Stimulated activated CD8-positive, alpha-beta memory T cell treated with anti-CD3 and anti-CD28 coated beads, Interleukin-15, amount 100 ng/mL, for 4 hours (primary cell): Measurements from ENCODE around the gene LBX2.
A peak's percentile ranks its signal among the peaks of the same experiment; 100 is the strongest.

Source experiments
- DNase-seq, 2 donors: peaks; one replicate each; pipeline ENCODE4 v3.0.0-alpha.2; 2020; ENCODE audit warnings: low read depth in 2 of 2

LBX2 gene

GRCh38 chr2:74499267-74499939, at the start of gene LBX2:
Gene LBX2 (minus strand): TSS chr2:74499603. CDS start chr2:74499537, 66 bp downstream.
- DNase-seq: no peak

DNA sequence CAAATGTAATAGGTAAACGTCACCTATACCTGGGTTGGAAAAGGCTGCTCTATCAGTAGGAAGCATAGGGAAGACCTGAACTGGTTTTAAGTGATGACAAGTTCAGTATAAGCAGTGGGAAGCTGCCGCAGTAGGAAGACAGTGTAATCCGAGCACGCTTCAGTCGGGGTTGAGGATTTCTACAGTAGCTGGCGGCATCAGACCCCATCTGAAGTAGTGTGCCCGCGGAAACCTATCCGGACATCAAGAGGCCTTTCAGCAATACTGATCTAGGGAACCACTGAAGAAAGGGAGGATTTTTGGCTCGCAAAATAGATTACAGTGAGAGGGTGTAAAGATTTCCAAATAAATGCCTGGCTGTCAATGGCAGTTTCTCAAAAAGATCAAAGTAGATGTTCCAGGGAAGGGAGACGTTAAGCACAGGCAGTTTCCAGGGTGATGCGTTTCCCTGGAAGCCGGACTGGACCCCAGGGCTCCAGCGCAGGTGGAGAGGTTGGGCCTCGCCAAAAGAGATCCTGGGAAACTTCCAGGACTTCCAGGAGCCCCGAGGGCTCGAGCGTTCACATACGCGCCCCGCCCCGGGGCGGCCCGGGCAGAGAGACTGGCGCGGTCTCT, 49.0 kb upstream of the LBX2 start:
- DNase-seq: no peak

- no peak for DNase-seq
These were observed 46.6 kb upstream of the LBX2 start for GRCh38 chr2:74546004-74546403.

DNA sequence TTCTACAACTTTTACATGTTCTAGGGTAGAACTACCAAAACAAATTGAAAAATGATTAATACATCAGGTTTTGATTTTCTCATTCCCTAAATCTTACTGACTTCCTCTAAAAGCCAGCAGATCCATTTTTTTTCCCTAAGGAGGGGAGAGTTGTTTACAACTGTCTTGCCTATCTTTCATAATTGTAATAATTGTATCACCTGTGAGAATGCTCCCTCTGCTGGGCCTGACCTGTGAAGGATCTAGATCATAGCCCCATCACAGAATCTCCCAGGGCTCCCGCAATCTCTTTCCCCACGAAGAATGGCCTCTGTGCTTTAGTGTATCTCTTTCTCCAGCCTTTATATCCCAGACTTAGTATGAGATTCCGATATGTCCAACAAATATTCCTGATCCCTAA, 45.2 kb upstream of the LBX2 start:
- DNase-seq: no peak

DNA sequence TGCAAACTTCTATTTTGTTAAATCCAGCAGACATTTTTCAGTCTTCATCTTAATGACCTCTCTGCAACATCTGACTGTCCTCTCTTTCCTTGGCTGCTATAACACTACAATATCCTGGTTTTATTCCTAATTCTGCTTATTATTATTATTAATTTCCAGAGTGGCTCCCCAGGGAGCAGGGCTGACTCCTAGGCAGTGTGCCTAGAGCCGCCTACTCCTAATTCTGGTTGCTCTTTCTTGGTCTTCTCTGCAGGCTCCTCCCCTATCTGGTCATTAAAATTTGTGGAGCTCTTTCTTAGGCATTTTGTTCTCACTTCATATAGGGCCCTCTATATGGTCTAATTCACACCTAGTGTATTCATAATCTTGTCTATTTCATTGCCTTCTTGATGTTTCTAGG, 43.6 kb upstream of the LBX2 start:
- DNase-seq: no peak

GRCh38 chr2:74540291-74540690, 40.9 kb upstream of the LBX2 start:
- no peak for DNase-seq

DNA sequence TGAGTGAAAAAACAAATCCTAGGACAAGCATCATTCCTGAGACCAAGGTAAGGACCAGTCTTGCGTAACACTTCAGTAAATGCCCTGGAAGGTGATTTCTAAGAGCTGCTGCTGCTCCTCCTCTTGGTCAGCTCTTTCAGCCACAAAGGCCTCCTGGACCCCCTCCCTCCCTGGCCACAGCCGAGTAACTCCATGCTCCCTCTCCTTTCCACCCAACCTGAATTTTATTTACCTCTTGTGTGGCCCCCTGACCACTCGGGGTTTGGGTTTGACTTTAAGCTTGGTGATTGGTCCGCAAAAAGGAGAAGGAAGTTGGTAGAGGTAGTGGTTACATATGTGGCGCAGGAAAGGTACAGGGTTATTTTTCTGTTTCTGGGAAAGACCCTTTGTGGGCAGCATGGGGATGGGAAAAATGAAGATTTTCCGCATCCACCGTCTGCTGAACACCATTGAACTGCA, 39.5 kb upstream of the LBX2 start:
- DNase-seq: no peak

DNA sequence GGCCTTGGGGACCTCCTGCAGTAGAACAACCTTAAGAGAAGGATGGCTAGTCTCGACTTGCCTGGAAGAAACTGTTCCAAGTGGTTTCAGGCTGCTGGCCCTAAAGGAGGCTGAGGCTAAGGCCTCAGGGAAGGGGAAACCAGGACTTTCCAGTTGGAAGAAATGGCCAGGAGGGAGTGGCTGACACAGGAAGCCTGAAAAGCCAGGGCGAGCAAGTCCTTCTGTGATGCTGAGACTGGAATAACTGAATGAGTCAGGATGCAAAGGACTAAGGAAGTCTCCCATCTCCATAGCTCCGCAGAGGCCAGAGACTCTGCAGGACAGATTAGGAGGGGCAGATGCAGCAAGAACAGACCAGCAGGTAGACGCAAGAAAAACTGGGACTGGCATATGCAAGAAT, 37.7 kb upstream of the LBX2 start:
- DNase-seq: no peak

DNA sequence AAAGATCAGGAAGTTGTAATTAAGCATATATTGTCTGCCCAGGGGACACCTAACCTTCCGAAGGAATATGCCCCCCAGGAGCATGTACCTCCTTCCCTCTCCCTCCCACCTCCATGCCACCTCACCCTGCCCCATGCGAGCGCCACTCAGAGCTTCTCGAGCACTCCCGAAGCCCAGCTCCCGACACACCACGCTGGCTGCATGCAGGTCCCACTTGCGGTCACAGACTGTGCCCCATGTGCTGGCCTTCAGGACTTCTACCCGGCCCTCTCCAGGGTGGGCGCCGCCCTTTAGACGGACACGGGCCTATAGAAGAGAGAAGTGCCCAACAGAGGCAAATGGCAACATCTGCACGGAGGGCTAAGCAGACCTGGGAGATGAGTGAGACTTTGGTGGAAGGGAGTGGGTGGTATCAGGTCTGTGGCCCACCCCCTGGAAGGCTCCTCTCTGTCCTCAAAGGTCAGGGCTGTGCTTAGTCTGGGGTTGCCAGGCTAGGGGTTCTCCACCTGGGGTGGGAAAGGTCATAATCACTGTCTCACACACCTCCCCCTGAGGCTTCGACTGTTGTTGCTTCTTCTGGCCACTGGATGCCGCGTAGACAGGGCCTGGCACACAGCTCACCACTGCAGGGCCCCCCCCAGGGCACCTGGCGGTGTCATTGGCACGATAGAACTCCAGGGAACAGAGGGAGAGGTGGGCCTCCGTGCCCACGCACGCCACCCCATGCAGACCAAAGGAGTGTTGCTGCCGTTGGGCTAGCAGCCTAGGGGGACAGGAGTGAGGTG, 37.0 kb upstream of the LBX2 start:
- DNase-seq: no peak

DNA sequence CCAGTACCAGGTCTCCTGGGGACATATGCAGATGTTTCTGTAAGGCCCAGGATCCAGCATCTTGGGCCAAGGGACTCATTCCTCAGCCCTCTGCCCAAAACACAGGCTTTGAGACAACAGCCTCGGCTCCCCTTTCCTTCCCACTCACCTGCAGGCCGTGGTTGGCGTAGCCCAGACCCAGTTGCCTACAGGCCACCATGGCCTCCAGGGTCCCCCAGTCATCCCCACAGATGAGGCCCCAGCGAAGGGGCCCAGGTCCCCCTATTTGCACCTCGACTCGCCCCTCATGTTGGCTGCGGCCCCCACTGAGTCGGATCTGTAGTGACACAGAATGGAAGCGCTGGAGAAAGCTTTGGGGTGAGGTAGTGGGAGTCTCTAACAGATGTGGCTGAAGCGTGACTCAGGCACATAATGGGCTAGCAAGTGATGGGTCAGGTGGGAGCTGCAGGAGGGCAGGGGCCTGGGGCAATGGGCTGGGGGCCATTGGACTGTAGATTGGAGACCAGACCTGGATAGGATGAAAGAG, 36.1 kb upstream of the LBX2 start:
- no peak for DNase-seq

- DNase-seq: no peak
These were observed 35.0 kb upstream of the LBX2 start for GRCh38 chr2:74534411-74534810.

DNA sequence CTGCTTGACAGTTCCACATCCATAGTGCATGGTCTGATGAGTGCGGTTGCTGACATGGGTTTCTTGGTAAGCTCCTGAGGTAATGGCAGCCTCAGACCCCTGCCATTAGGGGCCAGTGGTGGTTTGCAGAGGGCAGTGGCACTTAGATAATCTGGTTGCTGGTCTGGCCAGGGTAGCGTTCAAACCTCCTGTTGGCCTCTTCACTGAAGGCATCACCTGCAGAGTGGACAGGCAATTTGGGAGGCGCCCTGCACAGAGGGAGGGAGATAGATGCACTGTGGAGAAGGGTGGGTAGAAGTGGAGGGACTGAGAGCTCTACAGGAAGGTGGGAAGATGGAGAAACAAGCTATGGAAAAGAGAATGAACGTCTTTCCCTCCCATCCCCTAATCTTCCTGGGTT, 34.1 kb upstream of the LBX2 start:
- no peak for DNase-seq

DNA sequence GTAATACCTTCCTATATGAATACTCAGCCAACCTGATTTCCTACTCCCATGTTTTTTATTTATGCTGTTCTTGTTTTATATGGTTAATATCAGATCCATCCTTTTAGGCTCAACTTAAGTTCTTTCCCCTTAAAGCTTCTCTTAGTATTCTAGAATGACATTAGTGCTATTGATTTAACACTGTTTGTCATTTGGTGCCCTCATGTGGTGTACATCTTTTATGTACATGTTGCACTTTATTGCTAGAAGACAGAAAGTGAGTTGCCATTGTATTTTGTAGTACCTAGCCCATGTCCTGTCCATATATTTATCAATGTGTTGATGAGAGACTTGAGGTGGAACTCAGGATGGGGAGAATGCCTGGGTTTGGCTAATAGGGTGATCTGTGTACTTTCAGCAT, 32.8 kb upstream of the LBX2 start:
- DNase-seq: no peak

- DNase-seq: no peak
These were observed 32.3 kb upstream of the LBX2 start for GRCh38 chr2:74531666-74532065.

- no peak for DNase-seq
These were observed 31.1 kb upstream of the LBX2 start for GRCh38 chr2:74530239-74531187.

- DNase-seq: peak; percentile 75 to 76
These were observed 30.2 kb upstream of the LBX2 start, which contains the start of the genes AUP1 and HTRA2 for GRCh38 chr2:74529357-74530238. Gene AUP1 (minus strand): TSS chr2:74529706. CDS start chr2:74529629, 77 bp downstream. Gene HTRA2 (plus strand): TSS chr2:74529933. CDS start chr2:74530007, 74 bp downstream.

DNA sequence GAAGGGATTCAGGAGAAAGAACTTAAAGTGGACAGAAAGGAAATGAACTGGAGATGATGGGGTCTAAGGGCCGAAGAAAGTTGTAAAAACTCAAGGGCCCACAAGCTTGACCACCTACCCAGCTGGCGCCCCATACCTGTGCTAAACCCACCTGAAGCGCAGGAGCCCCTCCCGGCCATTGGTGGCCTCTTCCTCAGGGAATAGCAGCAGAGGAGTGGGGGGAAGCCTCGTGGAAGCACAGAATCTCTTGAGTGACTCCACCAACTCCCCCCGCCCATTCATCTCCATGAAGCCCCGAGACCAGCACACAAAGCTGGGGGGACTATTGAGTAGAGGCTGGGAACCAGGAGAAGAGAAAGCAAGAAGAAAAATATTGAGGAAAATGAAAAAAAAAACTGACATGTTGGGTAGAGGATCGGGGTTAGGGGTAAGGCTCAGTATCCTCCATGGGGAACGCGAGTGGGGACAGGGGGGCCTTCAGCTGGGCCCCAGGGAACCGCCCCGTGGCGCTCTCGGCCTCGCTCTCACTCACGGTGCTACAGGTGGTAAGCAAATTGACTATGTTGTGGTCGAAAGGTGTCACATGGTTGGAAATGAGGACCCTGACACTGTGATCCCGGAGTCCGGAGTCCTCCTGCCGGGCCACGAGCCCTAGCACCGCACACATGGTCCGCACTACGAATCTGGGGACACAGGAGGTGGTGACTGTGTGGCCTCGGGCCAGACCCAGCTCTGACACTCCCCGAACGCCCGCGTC, 29.4 kb upstream of the LBX2 start:
- DNase-seq: no peak

DNA sequence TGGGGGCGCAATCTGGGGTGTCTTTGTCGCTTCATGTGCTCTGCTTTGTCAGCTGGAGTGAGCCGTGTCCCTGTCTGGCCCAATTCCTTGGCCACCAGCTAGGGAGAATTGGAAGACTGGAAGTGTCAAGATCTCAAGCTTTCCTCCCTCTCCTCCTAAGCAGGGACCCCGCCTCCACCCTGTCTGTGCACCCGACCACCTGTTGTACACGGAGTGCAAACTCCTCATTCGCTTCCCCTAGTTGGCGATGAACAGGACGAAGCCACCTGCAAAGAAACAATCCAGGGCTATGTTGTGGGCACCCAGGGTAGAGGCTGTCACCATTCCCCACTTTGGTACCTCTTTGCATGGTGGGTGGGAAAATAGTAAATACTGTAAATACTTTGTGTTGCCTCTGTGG, 28.3 kb upstream of the LBX2 start:
- DNase-seq: no peak

- DNase-seq: no peak
These were observed 27.3 kb upstream of the LBX2 start for GRCh38 chr2:74526649-74527230.
